ENCODE data around the gene CTIF.

DNA sequence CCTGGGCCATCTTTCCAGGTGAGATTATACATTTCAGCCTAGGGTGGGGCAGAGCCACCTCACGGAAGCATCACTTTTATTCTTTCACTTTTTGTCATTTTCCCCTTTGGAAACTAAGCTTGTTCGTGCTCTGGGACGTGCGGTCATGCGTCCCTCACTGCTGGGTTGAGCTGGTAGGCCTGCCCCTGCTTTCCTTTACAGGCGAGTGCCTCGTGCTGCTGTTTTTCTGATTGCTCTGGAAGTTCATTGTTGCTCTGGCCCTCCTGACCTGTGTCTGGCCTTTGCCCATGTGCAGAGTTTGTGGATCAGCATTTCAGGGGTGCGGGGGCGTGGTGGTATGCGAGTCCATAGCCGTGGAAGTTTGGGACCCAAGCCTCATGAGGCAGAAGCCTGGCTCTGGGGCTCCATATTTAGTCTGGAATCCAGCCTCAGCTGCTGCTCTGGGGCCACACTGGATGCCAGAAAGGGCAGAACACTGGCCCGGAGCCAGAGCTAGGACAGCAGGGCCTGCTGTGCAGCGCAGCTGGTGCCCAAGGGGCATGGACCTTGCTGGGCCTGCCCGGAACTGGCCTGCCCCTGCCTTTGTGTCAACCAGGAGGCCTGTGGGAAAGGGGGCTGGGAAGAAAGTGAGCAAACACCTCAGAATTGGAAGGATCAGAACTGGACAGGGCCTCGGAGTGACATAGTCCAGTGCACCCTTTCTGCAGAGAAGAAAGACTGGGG lies 51.1 kb downstream of the CTIF start:
- TF ChIP-seq, protein P1, sequence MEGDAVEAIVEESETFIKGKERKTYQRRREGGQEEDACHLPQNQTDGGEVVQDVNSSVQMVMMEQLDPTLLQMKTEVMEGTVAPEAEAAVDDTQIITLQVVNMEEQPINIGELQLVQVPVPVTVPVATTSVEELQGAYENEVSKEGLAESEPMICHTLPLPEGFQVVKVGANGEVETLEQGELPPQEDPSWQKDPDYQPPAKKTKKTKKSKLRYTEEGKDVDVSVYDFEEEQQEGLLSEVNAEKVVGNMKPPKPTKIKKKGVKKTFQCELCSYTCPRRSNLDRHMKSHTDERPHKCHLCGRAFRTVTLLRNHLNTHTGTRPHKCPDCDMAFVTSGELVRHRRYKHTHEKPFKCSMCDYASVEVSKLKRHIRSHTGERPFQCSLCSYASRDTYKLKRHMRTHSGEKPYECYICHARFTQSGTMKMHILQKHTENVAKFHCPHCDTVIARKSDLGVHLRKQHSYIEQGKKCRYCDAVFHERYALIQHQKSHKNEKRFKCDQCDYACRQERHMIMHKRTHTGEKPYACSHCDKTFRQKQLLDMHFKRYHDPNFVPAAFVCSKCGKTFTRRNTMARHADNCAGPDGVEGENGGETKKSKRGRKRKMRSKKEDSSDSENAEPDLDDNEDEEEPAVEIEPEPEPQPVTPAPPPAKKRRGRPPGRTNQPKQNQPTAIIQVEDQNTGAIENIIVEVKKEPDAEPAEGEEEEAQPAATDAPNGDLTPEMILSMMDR (IDR thresholded peaks at IDR 0.05; ENCODE audit: low read depth, low read length): no peak
- TF ChIP-seq EZH2phosphoT487 (IDR thresholded peaks at IDR 0.05; ENCODE audit: low read depth): no peak
